Measurements from ENCODE around the gene LCK.
"Not testable (repeated sequence)": the region's sequence is repeated elsewhere in the genome, so short reads cannot be mapped to it uniquely, and the experiment has no call there.

Gene LCK

GRCh38 chr1:32273391-32274208 lies 22.5 kb downstream of the LCK start:
- Histone ChIP-seq H3K27ac (ENCODE audit: insufficient read depth, low read depth, low read length, poor library complexity, severe bottlenecking) (no peak overlapping the region), H3K27me3 (ENCODE audit: control insufficient read depth, insufficient read depth, low read length, poor library complexity, severe bottlenecking) (no peaks in the 10 kb centered on the region), H3K9me3 (ENCODE audit: control insufficient read depth, low read length) (no peaks in the 10 kb centered on the region), H3K4me1 (ENCODE audit: control insufficient read depth, insufficient read depth, low read length) (no peaks in the 10 kb centered on the region), H3K4me3 (ENCODE audit: insufficient read depth, low read depth, low read length) (no peak overlapping the region), H3K36me3 (ENCODE audit: control insufficient read depth, insufficient read depth, low read length) (no peaks in the 10 kb centered on the region)
- WGBS, 2 experiments, result 53 to 58% methylated on average over 10 of the region's 10 CpGs

DNA sequence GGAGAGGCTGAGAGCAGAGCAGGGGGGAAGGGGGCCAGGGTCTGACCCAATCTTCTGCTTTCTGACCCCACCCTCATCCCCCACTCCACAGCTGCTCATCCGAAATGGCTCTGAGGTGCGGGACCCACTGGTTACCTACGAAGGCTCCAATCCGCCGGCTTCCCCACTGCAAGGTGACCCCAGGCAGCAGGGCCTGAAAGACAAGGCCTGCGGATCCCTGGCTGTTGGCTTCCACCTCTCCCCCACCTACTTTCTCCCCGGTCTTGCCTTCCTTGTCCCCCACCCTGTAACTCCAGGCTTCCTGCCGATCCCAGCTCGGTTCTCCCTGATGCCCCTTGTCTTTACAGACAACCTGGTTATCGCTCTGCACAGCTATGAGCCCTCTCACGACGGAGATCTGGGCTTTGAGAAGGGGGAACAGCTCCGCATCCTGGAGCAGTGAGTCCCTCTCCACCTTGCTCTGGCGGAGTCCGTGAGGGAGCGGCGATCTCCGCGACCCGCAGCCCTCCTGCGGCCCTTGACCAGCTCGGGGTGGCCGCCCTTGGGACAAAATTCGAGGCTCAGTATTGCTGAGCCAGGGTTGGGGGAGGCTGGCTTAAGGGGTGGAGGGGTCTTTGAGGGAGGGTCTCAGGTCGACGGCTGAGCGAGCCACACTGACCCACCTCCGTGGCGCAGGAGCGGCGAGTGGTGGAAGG lies 23.7 kb downstream of the LCK start:
- Histone ChIP-seq H3K4me3 (ENCODE audit: insufficient read depth, low read depth, low read length) (no peak overlapping the region), H3K27ac (ENCODE audit: insufficient read depth, low read depth, low read length, poor library complexity, severe bottlenecking) (no peak overlapping the region), H3K9me3 (ENCODE audit: control insufficient read depth, low read length) (no peaks in the 10 kb centered on the region), H3K4me1 (ENCODE audit: control insufficient read depth, insufficient read depth, low read length) (no peaks in the 10 kb centered on the region), H3K27me3 (ENCODE audit: control insufficient read depth, insufficient read depth, low read length, poor library complexity, severe bottlenecking) (no peaks in the 10 kb centered on the region), H3K36me3 (ENCODE audit: control insufficient read depth, insufficient read depth, low read length) (no peaks in the 10 kb centered on the region)
- WGBS, 2 experiments, result 88 to 91% methylated on average over 31 of the region's 31 CpGs

GRCh38 chr1:32275424-32275823 lies 24.4 kb downstream of the LCK start:
- Histone ChIP-seq H3K9me3 (ENCODE audit: control insufficient read depth, low read length) (no peaks in the 10 kb centered on the region), H3K36me3 (ENCODE audit: control insufficient read depth, insufficient read depth, low read length) (no peaks in the 10 kb centered on the region), H3K27me3 (ENCODE audit: control insufficient read depth, insufficient read depth, low read length, poor library complexity, severe bottlenecking) (no peaks in the 10 kb centered on the region), H3K4me3 (ENCODE audit: insufficient read depth, low read depth, low read length) (no peak overlapping the region), H3K27ac (ENCODE audit: insufficient read depth, low read depth, low read length, poor library complexity, severe bottlenecking) (no peak overlapping the region), H3K4me1 (ENCODE audit: control insufficient read depth, insufficient read depth, low read length) (no peaks in the 10 kb centered on the region)
- 95% methylated on average over 41 of the region's 41 CpGs for WGBS, 2 experiments

GRCh38 chr1:32276032-32276782 lies 25.1 kb downstream of the LCK start:
- no peaks in the 10 kb centered on the region for H3K9me3 ChIP-seq (ENCODE audit: control insufficient read depth, low read length)

GRCh38 chr1:32284777-32285176 lies 33.7 kb downstream of the LCK start:
- H3K4me1 ChIP-seq (ENCODE audit: control insufficient read depth, insufficient read depth, low read length), result not testable (repeated sequence)

More at GRCh38 chr1:32276032-32276782, 25.1 kb downstream of the LCK start:
- H3K36me3 ChIP-seq (ENCODE audit: control insufficient read depth, insufficient read depth, low read length), result no peaks in the 10 kb centered on the region
- H3K27me3 ChIP-seq (ENCODE audit: control insufficient read depth, insufficient read depth, low read length, poor library complexity, severe bottlenecking), result no peaks in the 10 kb centered on the region
- no peaks in the 10 kb centered on the region for H3K4me1 ChIP-seq (ENCODE audit: control insufficient read depth, insufficient read depth, low read length)
- H3K27ac ChIP-seq (ENCODE audit: insufficient read depth, low read depth, low read length, poor library complexity, severe bottlenecking), result no peak overlapping the region
- H3K4me3 ChIP-seq (ENCODE audit: insufficient read depth, low read depth, low read length), result no peak overlapping the region
- WGBS, 2 experiments, result 92 to 94% methylated on average over 30 of the region's 30 CpGs

GRCh38 chr1:32285658-32286057 lies 34.6 kb downstream of the LCK start:
- no peaks in the 10 kb centered on the region for H3K27me3 ChIP-seq (ENCODE audit: control insufficient read depth, insufficient read depth, low read length, poor library complexity, severe bottlenecking)
- no peak overlapping the region for H3K4me3 ChIP-seq (ENCODE audit: insufficient read depth, low read depth, low read length)
- H3K27ac ChIP-seq (ENCODE audit: insufficient read depth, low read depth, low read length, poor library complexity, severe bottlenecking), result no peak overlapping the region
- no peaks in the 10 kb centered on the region for H3K9me3 ChIP-seq (ENCODE audit: control insufficient read depth, low read length)
- no peaks in the 10 kb centered on the region for H3K36me3 ChIP-seq (ENCODE audit: control insufficient read depth, insufficient read depth, low read length)
- no peaks in the 10 kb centered on the region for H3K4me1 ChIP-seq (ENCODE audit: control insufficient read depth, insufficient read depth, low read length)
- WGBS, 2 experiments, result 97% methylated on average over 3 of the region's 3 CpGs

More at GRCh38 chr1:32284777-32285176, 33.7 kb downstream of the LCK start:
- H3K9me3 ChIP-seq (ENCODE audit: control insufficient read depth, low read length); H3K4me3 ChIP-seq (ENCODE audit: insufficient read depth, low read depth, low read length); H3K36me3 ChIP-seq (ENCODE audit: control insufficient read depth, insufficient read depth, low read length); H3K27ac ChIP-seq (ENCODE audit: insufficient read depth, low read depth, low read length, poor library complexity, severe bottlenecking); H3K27me3 ChIP-seq (ENCODE audit: control insufficient read depth, insufficient read depth, low read length, poor library complexity, severe bottlenecking): not testable (repeated sequence)
- WGBS, 2 experiments, result 91 to 92% methylated on average over 8 of the region's 8 CpGs

DNA sequence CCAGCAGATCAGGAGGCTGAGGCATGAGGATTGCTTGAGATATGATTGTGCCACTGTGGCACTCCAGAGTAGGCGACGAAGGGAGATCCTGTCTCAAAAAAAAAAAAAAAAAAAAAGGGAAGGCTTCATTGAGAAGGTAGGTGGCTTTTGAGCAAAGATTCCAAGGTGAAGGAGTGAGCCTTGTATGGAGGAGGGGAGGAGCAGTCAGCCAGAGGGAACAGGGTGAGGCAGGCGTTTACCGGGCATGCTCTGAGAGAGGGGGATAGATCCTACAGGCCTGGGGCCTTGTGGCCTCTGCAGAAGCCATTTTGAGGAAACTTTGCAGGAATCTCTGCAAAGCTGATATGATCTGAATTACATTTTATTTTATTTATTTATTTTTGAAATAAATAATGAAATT lies 35.7 kb downstream of the LCK start:
- Histone ChIP-seq H3K27ac (ENCODE audit: insufficient read depth, low read depth, low read length, poor library complexity, severe bottlenecking) (no peak overlapping the region), H3K27me3 (ENCODE audit: control insufficient read depth, insufficient read depth, low read length, poor library complexity, severe bottlenecking) (no peaks in the 10 kb centered on the region), H3K36me3 (ENCODE audit: control insufficient read depth, insufficient read depth, low read length) (no peaks in the 10 kb centered on the region), H3K4me3 (ENCODE audit: insufficient read depth, low read depth, low read length) (no peak overlapping the region), H3K9me3 (ENCODE audit: control insufficient read depth, low read length) (no peaks in the 10 kb centered on the region), H3K4me1 (ENCODE audit: control insufficient read depth, insufficient read depth, low read length) (no peaks in the 10 kb centered on the region)
- WGBS, 2 experiments, result 83 to 89% methylated on average over 4 of the region's 4 CpGs

DNA sequence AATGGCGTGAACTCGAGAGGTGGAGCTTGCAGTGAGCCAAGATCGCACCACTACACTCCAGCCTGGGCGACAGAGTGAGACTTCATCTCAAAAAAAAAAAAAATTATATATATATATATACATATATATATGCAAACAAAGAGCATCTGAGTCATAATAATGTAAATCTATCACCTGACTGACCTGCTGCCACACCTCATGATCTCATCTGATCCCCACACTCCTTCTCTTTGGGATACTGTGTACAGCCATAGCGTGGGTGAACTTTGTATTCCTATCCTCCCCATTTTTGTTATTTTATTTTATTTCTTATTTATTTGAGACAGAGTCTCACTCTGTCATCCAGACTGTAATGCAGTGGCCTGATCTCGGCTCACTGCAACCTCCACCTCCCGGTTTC lies 38.2 kb downstream of the LCK start:
- WGBS, 2 experiments, result 90 to 97% methylated on average over 5 to 6 of the region's 7 CpGs
- Histone ChIP-seq H3K27me3 (ENCODE audit: control insufficient read depth, insufficient read depth, low read length, poor library complexity, severe bottlenecking) (no peaks in the 10 kb centered on the region), H3K36me3 (ENCODE audit: control insufficient read depth, insufficient read depth, low read length) (no peaks in the 10 kb centered on the region), H3K4me3 (ENCODE audit: insufficient read depth, low read depth, low read length) (no peak overlapping the region), H3K27ac (ENCODE audit: insufficient read depth, low read depth, low read length, poor library complexity, severe bottlenecking) (no peak overlapping the region), H3K9me3 (ENCODE audit: control insufficient read depth, low read length) (no peaks in the 10 kb centered on the region), H3K4me1 (ENCODE audit: control insufficient read depth, insufficient read depth, low read length) (no peaks in the 10 kb centered on the region)

- WGBS, 2 experiments, result 80 to 87% methylated on average over 9 to 10 of the region's 10 CpGs
- no peaks in the 10 kb centered on the region for H3K27me3 ChIP-seq (ENCODE audit: control insufficient read depth, insufficient read depth, low read length, poor library complexity, severe bottlenecking)
- H3K4me3 ChIP-seq (ENCODE audit: insufficient read depth, low read depth, low read length), result peak overlapping the region; percentile 76
- no peaks in the 10 kb centered on the region for H3K9me3 ChIP-seq (ENCODE audit: control insufficient read depth, low read length)
- H3K27ac ChIP-seq (ENCODE audit: insufficient read depth, low read depth, low read length, poor library complexity, severe bottlenecking), result no peak overlapping the region
- no peaks in the 10 kb centered on the region for H3K4me1 ChIP-seq (ENCODE audit: control insufficient read depth, insufficient read depth, low read length)
- no peaks in the 10 kb centered on the region for H3K36me3 ChIP-seq (ENCODE audit: control insufficient read depth, insufficient read depth, low read length)
These were observed 40.2 kb downstream of the LCK start for GRCh38 chr1:32291145-32291707.

Data from ectodermal cell (in vitro differentiated cells).